Raji (cell line): ENCODE data around the gene SKI.

Experiments
- POLR2A ChIP-seq: IDR thresholded peaks from 2 replicates; pipeline ENCODE4 v1.6.1; 2011; ENCODE audit warnings: low read depth, low read length, control low read depth; ENCODE audit not compliant: insufficient read depth

The SKI gene

DNA sequence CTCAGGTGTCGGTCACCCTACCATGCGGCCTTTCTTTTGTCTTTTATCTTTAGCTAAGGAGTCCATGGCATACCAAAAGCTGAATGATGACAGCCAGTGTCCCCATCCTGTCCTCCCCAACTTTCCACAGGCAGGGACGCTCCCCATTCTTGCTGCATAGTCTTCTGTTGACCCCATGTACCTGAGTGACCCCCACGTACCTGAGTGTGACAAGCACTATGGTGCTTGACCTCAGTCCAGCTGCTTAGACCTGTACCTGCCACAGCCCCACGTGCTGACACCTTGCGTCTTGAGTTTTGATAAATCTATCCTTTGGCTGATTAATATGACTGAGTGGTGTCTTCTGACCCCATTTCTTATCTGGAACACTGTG is 26.9 kb downstream of the SKI start:
- no peak for TF ChIP-seq POLR2A

DNA sequence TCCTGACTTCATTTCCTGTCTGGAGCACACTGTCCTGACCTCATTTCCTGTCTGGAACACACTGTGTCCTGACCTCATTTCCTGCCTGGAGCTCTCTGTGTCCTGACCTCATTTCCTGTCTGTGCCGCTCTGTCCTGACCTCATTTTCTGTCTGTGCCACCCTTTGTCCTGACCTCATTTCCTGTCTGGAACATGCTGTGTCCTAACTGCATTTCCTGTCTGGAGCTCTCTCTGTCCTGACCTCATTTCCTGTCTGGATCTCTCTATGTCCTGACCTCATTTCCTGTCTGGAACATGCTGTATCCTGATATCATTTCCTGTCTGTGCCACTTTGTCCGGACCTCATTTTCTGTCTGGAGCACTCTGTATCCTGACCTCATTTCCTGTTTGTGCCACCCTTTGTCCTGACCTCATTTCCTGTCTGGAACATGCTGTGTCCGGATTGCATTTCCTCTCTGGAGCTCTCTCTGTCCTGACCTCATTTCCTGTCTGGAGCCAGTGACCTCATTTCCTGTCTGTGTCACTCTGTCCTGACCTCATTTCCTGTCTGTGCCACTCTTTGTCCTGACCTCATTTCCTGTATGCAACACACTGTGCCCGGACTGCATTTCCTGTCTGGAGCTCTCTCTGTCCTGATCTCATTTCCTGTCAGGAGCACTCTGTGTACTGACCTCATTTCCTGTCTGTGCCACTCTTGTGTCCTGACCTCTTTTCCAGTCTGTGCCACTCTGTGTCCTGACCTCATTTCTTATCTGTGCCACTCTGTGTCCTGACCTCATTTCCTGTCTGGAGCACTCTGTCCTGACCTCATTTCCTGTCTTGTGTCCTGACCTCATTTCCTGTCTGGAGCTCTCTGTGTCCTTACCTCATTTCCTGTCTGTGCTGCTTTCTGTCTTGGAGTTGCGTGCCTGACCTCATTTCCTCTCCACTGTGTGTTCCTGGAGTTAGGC is 27.6 kb downstream of the SKI start:
- no peak for TF ChIP-seq POLR2A

DNA sequence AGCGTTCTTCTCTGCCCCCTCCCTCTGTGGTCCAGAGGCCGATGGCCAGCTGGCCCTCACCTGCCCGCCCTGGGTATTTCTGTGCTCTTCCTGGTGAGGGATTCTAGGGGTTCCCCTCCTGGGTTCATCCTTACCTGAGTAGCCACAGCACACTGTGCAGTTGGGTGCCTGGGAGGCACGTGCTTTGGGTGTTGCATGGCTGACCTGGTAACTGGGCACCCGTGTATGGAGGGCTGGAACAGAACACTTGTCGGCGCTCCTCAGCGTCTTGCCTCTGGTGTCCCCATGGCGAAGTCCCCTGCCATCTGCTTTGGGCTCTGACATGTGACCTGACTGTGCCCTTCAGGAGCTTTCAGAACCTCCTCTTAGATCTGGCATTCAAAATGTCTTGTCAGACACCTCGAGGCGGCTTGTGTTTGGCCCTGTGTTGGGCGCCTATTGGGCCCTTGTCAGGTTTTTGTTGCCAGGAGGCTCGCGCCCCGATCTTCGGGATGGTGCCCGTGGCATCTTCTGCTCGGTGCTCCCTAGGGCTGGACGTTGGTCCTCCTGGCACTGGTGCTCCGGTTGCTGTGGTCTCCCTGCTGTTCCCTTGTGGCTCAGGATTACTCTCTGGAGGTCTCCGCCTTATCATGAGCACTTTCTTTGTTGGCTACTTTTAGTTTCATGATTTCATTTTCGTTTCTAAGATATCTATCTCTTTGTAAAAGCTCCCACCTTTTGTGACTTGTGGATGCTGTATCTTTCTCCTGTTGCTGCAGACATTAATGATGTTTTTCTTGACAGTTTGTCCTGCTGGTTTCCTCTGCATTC is 28.5 kb downstream of the SKI start:
- TF ChIP-seq POLR2A: no peak

DNA sequence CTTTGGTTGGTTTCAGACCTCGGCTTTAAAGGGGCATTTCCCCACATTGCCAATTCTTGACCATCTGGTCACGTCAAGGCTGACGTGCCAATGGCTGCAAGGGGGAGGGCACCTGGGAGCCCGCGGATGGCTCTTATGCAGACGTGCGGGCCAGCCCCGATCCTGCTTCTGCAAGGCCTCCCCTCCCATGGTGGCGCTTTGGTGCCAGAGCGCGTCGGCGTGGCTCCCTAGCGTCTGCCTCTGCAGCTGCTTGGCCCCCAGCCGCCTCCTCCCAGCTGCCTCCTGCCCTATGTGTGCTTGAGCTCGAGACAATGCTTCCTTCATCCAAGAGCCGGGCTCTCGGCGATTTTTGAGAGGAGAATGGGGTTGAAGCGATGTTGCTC is 29.1 kb downstream of the SKI start:
- no peak for TF ChIP-seq POLR2A

DNA sequence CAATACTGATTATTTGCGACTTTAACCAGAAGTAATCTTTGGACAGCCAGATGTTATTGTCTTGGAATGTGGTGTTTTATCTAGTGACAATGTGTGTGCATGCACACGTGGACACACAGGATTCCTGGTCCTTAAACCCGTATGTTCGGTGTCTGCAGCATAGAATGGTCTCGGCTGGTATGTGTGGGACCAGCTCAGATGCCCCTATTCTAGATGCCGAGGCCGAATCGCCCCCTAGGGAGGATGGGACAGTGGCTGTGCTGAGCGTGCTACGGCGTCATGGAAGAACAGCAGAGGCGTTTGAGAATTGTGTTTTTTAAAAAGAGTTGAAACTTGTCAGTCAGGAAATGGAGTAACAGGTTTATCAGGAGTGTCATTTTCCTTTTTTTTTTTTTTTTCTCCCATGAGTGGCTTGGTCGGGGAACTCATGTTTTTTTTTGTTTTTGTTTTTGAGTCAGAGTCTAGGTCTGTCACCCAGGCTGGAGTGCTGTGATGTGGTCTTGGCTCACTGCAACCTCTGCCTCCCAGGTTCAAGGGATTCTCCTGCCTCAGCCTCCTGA is 30.1 kb downstream of the SKI start:
- no peak for TF ChIP-seq POLR2A

DNA sequence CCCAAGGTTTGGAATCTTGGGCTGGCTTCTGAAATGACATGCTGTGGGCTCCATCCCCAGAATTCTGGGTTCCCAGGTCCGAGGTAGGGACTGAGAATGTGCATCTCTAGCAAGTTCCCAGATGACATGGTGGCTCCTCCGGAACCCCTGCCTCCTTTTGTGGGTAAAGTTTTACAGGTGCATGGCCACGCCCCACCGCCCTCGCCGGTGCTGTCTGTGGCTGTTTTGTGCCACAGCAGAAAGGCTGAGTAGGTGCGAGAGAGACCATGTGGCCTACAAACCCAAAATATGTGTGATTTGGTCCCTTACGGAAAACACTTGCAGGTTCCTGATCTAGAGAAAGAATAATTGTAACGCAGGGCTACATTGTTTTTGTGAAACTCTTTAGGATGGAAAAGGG is 30.9 kb downstream of the SKI start:
- no peak for TF ChIP-seq POLR2A

DNA sequence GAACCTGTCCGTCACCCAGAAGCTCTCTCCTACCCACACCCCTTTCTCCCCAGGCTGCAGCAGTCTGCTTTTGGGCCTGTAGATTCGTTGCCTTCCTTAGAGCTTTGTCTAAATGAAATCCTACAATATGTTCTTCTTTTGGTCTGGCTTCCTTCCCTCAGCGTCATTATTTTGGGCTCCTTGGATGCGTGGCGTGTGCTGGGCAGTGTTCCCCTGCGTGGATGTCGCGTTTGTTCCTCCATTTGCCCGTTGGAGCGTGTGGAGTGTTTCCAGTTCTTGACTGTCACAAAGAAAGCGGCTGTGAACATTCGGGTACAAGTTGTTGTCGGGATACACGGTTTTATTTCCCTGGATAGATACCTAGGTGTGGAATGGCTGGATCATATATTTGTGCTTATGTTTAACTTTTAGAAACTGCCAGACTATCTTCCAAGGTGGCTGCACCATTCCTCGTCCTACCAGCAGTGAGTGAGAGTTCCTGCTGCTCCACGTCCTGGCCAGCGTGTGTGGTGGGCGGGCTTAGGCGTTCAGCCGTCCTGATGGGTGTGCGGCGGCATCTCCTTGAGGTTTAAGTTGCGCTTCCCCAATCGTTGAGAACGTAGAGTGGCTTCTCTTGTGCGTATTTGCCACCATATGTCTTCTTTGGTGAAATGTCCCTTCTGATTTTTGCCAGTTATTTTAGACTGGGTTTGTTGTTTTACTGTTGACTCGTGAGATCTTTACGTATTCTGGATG is 31.7 kb downstream of the SKI start:
- TF ChIP-seq POLR2A: no peak

DNA sequence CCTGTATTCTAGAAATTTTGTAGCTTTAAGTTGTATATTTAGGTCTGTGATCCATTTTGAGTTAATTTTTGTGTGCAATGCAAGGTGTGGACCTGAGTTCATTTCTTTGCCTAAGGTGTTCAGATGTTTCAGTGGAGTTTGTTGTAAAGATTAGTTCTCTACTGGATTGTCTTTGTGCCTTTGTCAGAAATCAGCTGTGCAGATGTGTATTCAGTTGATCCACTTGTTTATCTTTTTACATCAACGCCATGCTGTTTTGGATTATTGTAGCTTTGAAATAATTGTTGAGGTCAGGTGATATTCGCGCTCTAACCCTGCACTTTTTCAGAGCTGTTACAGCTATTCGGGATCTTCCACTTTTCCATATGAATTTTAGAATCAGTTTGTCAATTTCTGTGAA is 32.8 kb downstream of the SKI start:
- no peak for TF ChIP-seq POLR2A

DNA sequence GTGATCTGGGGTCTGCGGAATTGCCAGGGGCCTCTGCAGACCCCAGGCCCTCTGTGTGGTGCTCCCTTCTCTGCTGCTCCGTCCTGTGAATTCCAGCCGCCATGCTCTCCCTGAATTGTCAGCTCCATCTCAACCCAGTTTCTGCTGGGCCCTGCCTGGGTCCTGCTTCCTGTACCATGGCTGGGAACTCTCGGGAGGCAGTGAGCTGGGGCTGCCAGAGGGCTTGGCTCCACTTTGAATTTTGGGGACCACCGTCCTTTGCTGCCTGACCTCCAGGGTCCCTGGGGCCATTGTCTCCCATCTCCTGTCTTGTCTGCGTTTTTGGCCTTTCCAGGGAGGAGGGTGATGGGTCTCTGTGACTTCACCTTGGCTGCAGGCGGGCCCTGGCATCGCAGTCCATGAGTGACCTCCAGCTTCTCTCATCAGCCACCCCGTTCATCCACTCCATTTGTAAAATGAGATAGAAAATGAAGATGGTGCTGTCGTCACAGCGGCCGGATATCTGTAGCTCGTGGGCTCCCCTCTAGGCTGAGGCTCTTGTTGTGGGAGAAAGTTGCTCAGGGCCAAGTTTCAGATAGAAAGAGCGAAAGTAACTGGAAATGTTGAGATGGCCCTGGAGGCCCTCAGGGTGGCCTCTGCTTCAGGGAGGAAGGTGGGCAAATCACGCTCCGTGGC is 38.3 kb downstream of the SKI start:
- no peak for TF ChIP-seq POLR2A

DNA sequence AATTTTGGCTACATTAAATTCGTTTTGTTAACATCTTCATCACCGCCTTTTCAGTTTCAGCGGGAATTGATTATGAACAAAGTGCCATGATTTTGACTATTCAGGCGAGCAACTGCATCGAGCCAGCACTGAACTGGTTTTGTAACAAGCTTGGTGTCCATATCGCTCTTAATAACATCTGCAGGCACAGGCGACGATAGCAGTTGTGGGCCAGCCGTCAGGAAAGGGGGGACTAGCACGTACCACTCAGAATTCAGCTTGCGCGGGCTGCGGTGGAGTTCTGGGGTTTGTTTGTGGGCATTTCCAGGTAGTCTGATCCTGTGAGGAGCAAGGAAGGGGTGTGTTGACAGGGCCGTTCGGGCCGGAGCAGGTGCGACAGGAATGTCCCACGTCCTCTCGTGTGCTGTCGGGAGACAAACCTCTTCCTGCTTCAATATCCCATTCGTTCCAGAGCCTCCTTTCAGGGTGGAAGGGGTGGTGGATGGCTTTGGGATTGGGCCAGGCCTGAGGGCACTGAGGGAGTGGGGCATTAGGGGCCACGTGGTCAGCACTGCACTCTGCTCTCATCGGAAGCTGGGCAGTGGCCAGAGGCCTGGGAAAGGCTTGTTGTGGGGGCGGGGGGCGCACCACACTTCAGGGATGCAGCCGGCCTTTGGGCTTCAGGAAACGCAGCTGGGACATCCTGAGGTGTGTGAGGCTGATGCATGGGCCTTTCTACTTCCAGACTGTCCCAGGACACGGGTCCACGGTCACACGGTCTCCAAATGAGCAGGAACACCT is 39.1 kb downstream of the SKI start:
- no peak for TF ChIP-seq POLR2A

DNA sequence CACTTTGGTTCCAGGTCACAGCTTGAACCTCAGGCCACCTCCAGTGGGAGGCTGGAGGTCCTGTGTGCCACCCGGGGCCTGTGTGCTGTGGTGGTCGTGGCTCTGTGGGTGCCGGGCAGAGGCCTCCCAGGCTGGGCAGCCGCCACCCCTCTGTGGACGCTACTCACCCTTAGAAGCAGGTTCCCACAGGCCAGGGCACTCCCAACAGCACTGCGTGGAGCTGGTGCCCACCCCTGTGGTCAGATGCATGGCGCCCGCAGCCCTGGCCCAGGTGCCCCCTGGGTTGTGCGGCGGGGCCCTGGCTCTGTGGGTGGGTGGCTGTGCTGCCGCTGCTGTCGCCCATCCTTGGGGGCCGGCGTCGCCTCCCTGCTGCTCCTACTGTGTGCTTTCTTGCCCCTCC is 39.7 kb downstream of the SKI start:
- no peak for TF ChIP-seq POLR2A

DNA sequence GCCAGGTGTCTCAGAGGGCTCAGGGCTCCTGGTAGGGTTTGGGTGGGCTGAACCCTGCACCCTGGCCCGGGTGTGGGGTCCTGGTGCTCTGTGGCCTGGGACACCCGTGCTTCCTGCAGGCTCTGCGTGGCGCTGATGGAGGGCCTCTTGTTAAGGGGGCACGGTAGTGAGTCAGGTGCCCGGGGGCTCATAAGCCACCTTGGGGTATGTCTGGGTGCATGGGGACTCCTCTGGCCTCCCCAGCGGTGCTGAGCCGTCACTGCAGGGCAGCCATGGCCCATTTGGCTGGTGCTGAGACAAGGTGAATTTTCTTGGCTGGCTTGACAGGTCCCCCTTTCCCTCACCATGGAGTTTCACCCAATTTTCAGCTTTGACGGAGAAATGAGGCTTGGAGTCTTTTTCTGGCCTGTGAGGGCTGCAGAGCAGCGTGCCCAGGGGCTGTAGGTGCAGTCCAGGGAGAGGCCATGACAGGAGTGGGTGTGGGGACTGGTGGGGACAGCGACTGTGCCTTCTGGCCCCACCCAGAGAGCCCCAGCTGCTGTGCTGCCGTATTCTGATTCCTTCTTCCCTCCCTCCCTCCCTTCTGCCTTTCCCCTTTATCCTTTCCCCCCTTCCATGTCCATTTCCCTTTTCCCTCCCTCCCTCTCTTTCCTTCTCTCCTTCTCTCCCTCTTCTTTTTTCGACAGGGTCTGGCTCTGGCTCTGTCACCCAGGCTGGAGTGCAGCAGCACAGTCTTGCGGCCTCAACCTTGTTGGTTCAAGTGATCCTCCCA is 40.4 kb downstream of the SKI start:
- TF ChIP-seq POLR2A: no peak
